Type B pancreatic cell (in vitro differentiated cells): ENCODE measurements around the gene ADAM17. TPM values are rescaled to one million over a fixed set of nuclear protein-coding genes. Genes with fewer than 3 reads are reported as not detected.

Experiments used
- DNase-seq: peaks from one replicate; pipeline ENCODE4 v3.0.0; 2021; ENCODE audit warnings: mixed read lengths; ENCODE audit not compliant: unreplicated experiment; ENCODE audit errors: extremely low spot score
- H3K27ac Mint-ChIP-seq: 2 replicates; pipeline ENCODE4 v1.8.0; 2021; ENCODE audit warnings: mild to moderate bottlenecking, mixed read lengths
- H3K27me3 Mint-ChIP-seq: 2 replicates; pipeline ENCODE4 v1.8.0; 2021; ENCODE audit warnings: mixed read lengths
- H3K36me3 Mint-ChIP-seq: 2 replicates; pipeline ENCODE4 v1.8.0; 2021; ENCODE audit warnings: mixed read lengths
- H3K4me1 Mint-ChIP-seq: one replicate; pipeline ENCODE4 v1.8.0; 2021; ENCODE audit warnings: mixed read lengths; ENCODE audit not compliant: unreplicated experiment
- H3K4me3 Mint-ChIP-seq: 2 replicates; pipeline ENCODE4 v1.8.0; 2021; ENCODE audit warnings: mild to moderate bottlenecking, mixed read lengths
- H3K9me3 Mint-ChIP-seq: 2 replicates; pipeline ENCODE4 v1.8.0; 2021; ENCODE audit warnings: mixed read lengths
- CTCF ChIP-seq: fragments of 200-600 bp; sonication (generic); conservative IDR thresholded peaks from 2 replicates; pipeline ENCODE4 v1.5.0; 2021; ENCODE audit warnings: antibody characterized with exemption, mild to moderate bottlenecking
- total RNA-seq: library from RNA; stranded (reverse); gene quantifications from 2 replicates; pipeline ENCODE4 v1.2.1, GENCODE V29; 2021; ENCODE audit warnings: low replicate concordance

The ADAM17 gene
- total RNA-seq, 1 donor from 2014 or later = 37.6 TPM

GRCh38 chr2:9466147-9466683 lies 89.4 kb downstream of the ADAM17 start:
- no peak overlapping the region for H3K27ac Mint-ChIP-seq
- H3K4me3 Mint-ChIP-seq = no peak overlapping the region
- H3K9me3 Mint-ChIP-seq = no peaks in the 10 kb centered on the region
- H3K4me1 Mint-ChIP-seq = no peaks in the 10 kb centered on the region
- H3K36me3 Mint-ChIP-seq = peaks cover 15% of the 10 kb centered on the region
- TF ChIP-seq CTCF = no peak
- no peak for DNase-seq
- no peaks in the 10 kb centered on the region for H3K27me3 Mint-ChIP-seq

- H3K4me1 Mint-ChIP-seq = no peaks in the 10 kb centered on the region
- no peaks in the 10 kb centered on the region for H3K9me3 Mint-ChIP-seq
- peaks cover 12% of the 10 kb centered on the region for H3K36me3 Mint-ChIP-seq
- no peak overlapping the region for H3K27ac Mint-ChIP-seq
- H3K27me3 Mint-ChIP-seq = no peaks in the 10 kb centered on the region
- no peak overlapping the region for H3K4me3 Mint-ChIP-seq
- DNase-seq = no peak
- TF ChIP-seq CTCF = no peak
Observed at GRCh38 chr2:9465170-9465569, 90.5 kb downstream of the ADAM17 start.

GRCh38 chr2:9463698-9464034 lies 92.0 kb downstream of the ADAM17 start:
- no peak for TF ChIP-seq CTCF
- Mint-ChIP-seq H3K27me3 (no peaks in the 10 kb centered on the region), H3K4me3 (no peak overlapping the region), H3K27ac (no peak overlapping the region), H3K4me1 (no peaks in the 10 kb centered on the region), H3K36me3 (peaks cover 16% of the 10 kb centered on the region), H3K9me3 (no peaks in the 10 kb centered on the region)
- DNase-seq = no peak

GRCh38 chr2:9462886-9463697 lies 92.5 kb downstream of the ADAM17 start:
- TF ChIP-seq CTCF = no peak
- DNase-seq = no peak
- Mint-ChIP-seq H3K27ac (no peak overlapping the region), H3K27me3 (no peaks in the 10 kb centered on the region), H3K4me1 (no peaks in the 10 kb centered on the region), H3K36me3 (peaks cover 16% of the 10 kb centered on the region), H3K9me3 (no peaks in the 10 kb centered on the region), H3K4me3 (no peak overlapping the region)

GRCh38 chr2:9462313-9462712 lies 93.3 kb downstream of the ADAM17 start:
- Mint-ChIP-seq H3K36me3 (peaks cover 16% of the 10 kb centered on the region), H3K9me3 (no peaks in the 10 kb centered on the region), H3K4me3 (no peak overlapping the region), H3K4me1 (no peaks in the 10 kb centered on the region), H3K27me3 (no peaks in the 10 kb centered on the region), H3K27ac (no peak overlapping the region)
- TF ChIP-seq CTCF = no peak
- DNase-seq = no peak
